Activated T-helper 1 cell treated with anti-CD3 and anti-CD28 coated beads, Interleukin-12 subunit alpha, Interleukin-12 subunit beta, Interleukin-2, Interleukin-4 antibody, amounts not matched to agents 30 ng/mL and 10 ng/mL and 1 ng/mL, durations not matched to agents 14 hours and 24 hours and 36 hours (primary cell): ENCODE measurements around the gene DDX5. TPM values are rescaled to one million over a fixed set of nuclear protein-coding genes. Genes with fewer than 3 reads are reported as not detected.
A peak's percentile ranks its signal among the peaks of the same experiment; 100 is the strongest.
"Not testable (repeated sequence)": the region's sequence is repeated elsewhere in the genome, so short reads cannot be mapped to it uniquely, and the experiment has no call there.

Experiments
- DNase-seq: peaks from one replicate; pipeline ENCODE4 v3.0.0; 2021; ENCODE audit warnings: low spot score
- H3K27ac Mint-ChIP-seq: one replicate; pipeline ENCODE4 v1.8.0; 2021; ENCODE audit warnings: mild to moderate bottlenecking, mixed read lengths
- H3K27me3 Mint-ChIP-seq: one replicate; pipeline ENCODE4 v1.8.0; 2022; ENCODE audit warnings: mild to moderate bottlenecking, moderate library complexity, mixed read lengths; ENCODE audit not compliant: insufficient read depth
- H3K36me3 Mint-ChIP-seq: one replicate; pipeline ENCODE4 v1.8.0; 2021; ENCODE audit warnings: low read depth, mixed read lengths
- H3K4me1 Mint-ChIP-seq: one replicate; pipeline ENCODE4 v1.8.0; 2021; ENCODE audit warnings: low read depth, mixed read lengths
- H3K4me3 Mint-ChIP-seq: one replicate; pipeline ENCODE4 v1.8.0; 2021; ENCODE audit warnings: mild to moderate bottlenecking, moderate library complexity, mixed read lengths
- H3K9me3 Mint-ChIP-seq: one replicate; pipeline ENCODE4 v1.8.0; 2021; ENCODE audit warnings: mixed read lengths
- intact Hi-C: fragments of 100-400 bp; cut with micrococcal nuclease; formaldehyde crosslinking; loops from one replicate; pipeline ENCODE4 v1.15.1; 2024
- total RNA-seq: library from RNA; stranded (reverse); gene quantifications from 2 replicates; pipeline ENCODE4 v1.2.3, GENCODE V29; 2022

The DDX5 gene
- total RNA-seq, 1 donor from 2014 or later: 926 TPM

- H3K9me3 Mint-ChIP-seq: no peaks in the 10 kb centered on the region
- no peak for DNase-seq
- peak overlapping the region; percentile 100 for H3K27ac Mint-ChIP-seq
- H3K4me1 Mint-ChIP-seq: peaks cover 74% of the 10 kb centered on the region
- H3K4me3 Mint-ChIP-seq: peak overlapping the region; percentile 100
- intact Hi-C loops: loop anchor here (1.0 to 10.0 kb wide), 5 partner anchors 9 to 473 kb away; partner anchors contain the start of genes CEP95, DDX5 and ICAM2
- H3K27me3 Mint-ChIP-seq: no peaks in the 10 kb centered on the region
- H3K36me3 Mint-ChIP-seq: peaks cover 63% of the 10 kb centered on the region
Measured at GRCh38 chr17:64497565-64498035, 8.5 kb downstream of the DDX5 start.

GRCh38 chr17:64496786-64497564 is 9.1 kb downstream of the DDX5 start, which contains the start of gene POLG2:
TSS of gene POLG2 (minus strand) at chr17:64497054. CDS start at chr17:64496968, 86 bp downstream.
- Mint-ChIP-seq H3K27ac (peak within 1 kb of the TSS; percentile 100), H3K9me3 (no peaks in the 10 kb centered on the region), H3K27me3 (no peaks in the 10 kb centered on the region), H3K4me1 (peaks cover 69% of the 10 kb centered on the region), H3K4me3 (peak within 1 kb of the TSS; percentile 100), H3K36me3 (peaks cover 60% of the 10 kb centered on the region)
- DNase-seq: peak; percentile 94
- intact Hi-C loops: loop anchor here (1.0 to 10.0 kb wide), 5 partner anchors 9 to 472 kb away; partner anchors contain the start of genes CEP95, DDX5 and ICAM2

GRCh38 chr17:64496348-64496785 is 9.7 kb downstream of the DDX5 start:
- Mint-ChIP-seq H3K27me3 (no peaks in the 10 kb centered on the region), H3K36me3 (peaks cover 56% of the 10 kb centered on the region), H3K4me1 (peaks cover 66% of the 10 kb centered on the region), H3K27ac (peak overlapping the region; percentile 100), H3K9me3 (no peaks in the 10 kb centered on the region), H3K4me3 (peak overlapping the region; percentile 100)
- intact Hi-C loops: loop anchor here (2.0 to 10.0 kb wide), 2 partner anchors 106 to 472 kb away; partner anchors contain the start of gene ICAM2
- DNase-seq: no peak

- H3K27me3 Mint-ChIP-seq, H3K27ac Mint-ChIP-seq, DNase-seq, H3K9me3 Mint-ChIP-seq: not testable (repeated sequence)
- Mint-ChIP-seq H3K36me3 (peaks cover 53% of the 10 kb centered on the region), H3K4me1 (peaks cover 60% of the 10 kb centered on the region), H3K4me3 (peak overlapping the region; percentile 100)
- intact Hi-C loops: loop anchor here (10.0 kb wide), 1 partner anchor 470 kb away; the partner anchor contains the start of gene ICAM2
Measured at GRCh38 chr17:64495300-64495699, 10.8 kb downstream of the DDX5 start.

GRCh38 chr17:64494121-64494520 is 12.0 kb downstream of the DDX5 start:
- no peak for DNase-seq
- Mint-ChIP-seq H3K4me3 (peak overlapping the region; percentile 73), H3K27me3 (no peaks in the 10 kb centered on the region), H3K4me1 (peaks cover 55% of the 10 kb centered on the region), H3K36me3 (peaks cover 43% of the 10 kb centered on the region), H3K9me3 (no peaks in the 10 kb centered on the region), H3K27ac (peak overlapping the region; percentile 61)
- intact Hi-C loops: loop anchor here (5.0 to 10.0 kb wide), 2 partner anchors 187 to 469 kb away; partner anchors contain the start of gene ICAM2

GRCh38 chr17:64492481-64493109 is 13.5 kb downstream of the DDX5 start:
- H3K36me3 Mint-ChIP-seq: peaks cover 32% of the 10 kb centered on the region
- intact Hi-C loops: loop anchor here (2.0 to 10.0 kb wide), 3 partner anchors 14 to 468 kb away; partner anchors contain the start of genes CEP95, DDX5 and ICAM2
- H3K4me1 Mint-ChIP-seq: peaks cover 42% of the 10 kb centered on the region
- DNase-seq: no peak
- H3K4me3 Mint-ChIP-seq: no peak overlapping the region
- H3K9me3 Mint-ChIP-seq: no peaks in the 10 kb centered on the region
- H3K27ac Mint-ChIP-seq: no peak overlapping the region
- H3K27me3 Mint-ChIP-seq: no peaks in the 10 kb centered on the region

GRCh38 chr17:64491994-64492393 is 14.1 kb downstream of the DDX5 start:
- Mint-ChIP-seq H3K4me3 (no peak overlapping the region), H3K27ac (peak overlapping the region; percentile 7), H3K4me1 (peaks cover 36% of the 10 kb centered on the region)

GRCh38 chr17:64491034-64491860 is 14.8 kb downstream of the DDX5 start:
- H3K9me3 Mint-ChIP-seq: no peaks in the 10 kb centered on the region
- H3K27ac Mint-ChIP-seq: no peak overlapping the region
- H3K4me3 Mint-ChIP-seq: no peak overlapping the region
- peaks cover 31% of the 10 kb centered on the region for H3K36me3 Mint-ChIP-seq
- peaks cover 30% of the 10 kb centered on the region for H3K4me1 Mint-ChIP-seq
- peak; percentile 53 for DNase-seq
- intact Hi-C loops: loop anchor here (1.0 to 10.0 kb wide), 4 partner anchors 71 to 466 kb away; partner anchors contain the start of gene ICAM2
- H3K27me3 Mint-ChIP-seq: no peaks in the 10 kb centered on the region

More at GRCh38 chr17:64491994-64492393, 14.1 kb downstream of the DDX5 start:
- Mint-ChIP-seq H3K36me3 (peaks cover 31% of the 10 kb centered on the region), H3K27me3 (no peaks in the 10 kb centered on the region), H3K9me3 (no peaks in the 10 kb centered on the region)
- no peak for DNase-seq
- intact Hi-C loops: loop anchor here (1.0 to 10.0 kb wide), 5 partner anchors 15 to 467 kb away; partner anchors contain the start of genes CEP95, DDX5 and ICAM2

GRCh38 chr17:64488301-64488700 is 17.8 kb downstream of the DDX5 start:
- H3K27ac Mint-ChIP-seq: no peak overlapping the region
- no peak for DNase-seq
- intact Hi-C loops: no loop called here
- H3K4me3 Mint-ChIP-seq: no peak overlapping the region
- no peaks in the 10 kb centered on the region for H3K27me3 Mint-ChIP-seq
- peaks cover 28% of the 10 kb centered on the region for H3K36me3 Mint-ChIP-seq
- H3K4me1 Mint-ChIP-seq: peaks cover 11% of the 10 kb centered on the region
- H3K9me3 Mint-ChIP-seq: no peaks in the 10 kb centered on the region

- H3K9me3 Mint-ChIP-seq: no peaks in the 10 kb centered on the region
- DNase-seq: no peak
- no peak overlapping the region for H3K4me3 Mint-ChIP-seq
- H3K36me3 Mint-ChIP-seq: peaks cover 22% of the 10 kb centered on the region
- H3K27ac Mint-ChIP-seq: no peak overlapping the region
- no peaks in the 10 kb centered on the region for H3K27me3 Mint-ChIP-seq
- intact Hi-C loops: no loop called here
- peaks cover 6% of the 10 kb centered on the region for H3K4me1 Mint-ChIP-seq
Measured at GRCh38 chr17:64484380-64484779, 21.7 kb downstream of the DDX5 start.

GRCh38 chr17:64480951-64481350 is 25.1 kb downstream of the DDX5 start:
- no peak for DNase-seq
- Mint-ChIP-seq H3K9me3 (no peaks in the 10 kb centered on the region), H3K4me3 (no peak overlapping the region), H3K36me3 (peaks cover 23% of the 10 kb centered on the region), H3K4me1 (peaks cover 6% of the 10 kb centered on the region), H3K27ac (no peak overlapping the region), H3K27me3 (no peaks in the 10 kb centered on the region)
- intact Hi-C loops: no loop called here

GRCh38 chr17:64477849-64478248 is 28.2 kb downstream of the DDX5 start:
- intact Hi-C loops: no loop called here
- DNase-seq: no peak
- Mint-ChIP-seq H3K36me3 (peaks cover 14% of the 10 kb centered on the region), H3K27me3 (no peaks in the 10 kb centered on the region), H3K4me3 (no peak overlapping the region), H3K4me1 (no peaks in the 10 kb centered on the region), H3K27ac (no peak overlapping the region), H3K9me3 (no peaks in the 10 kb centered on the region)
